GM12878 (cell line): ENCODE measurements around the gene TPK1. TPM values are rescaled to one million over a fixed set of nuclear protein-coding genes. Genes with fewer than 3 reads are reported as not detected.

Experiments
- ATAC-seq: fragments of 200-7000 bp; cut with Tn5 transposase; 3 replicates; pipeline ENCODE4 v1.9.1; 2020; ENCODE audit warnings: mild to moderate bottlenecking, moderate library complexity
- BruUV-seq: library from RNA; stranded (reverse); fragments of 400-500 nt; replicated peaks from 2 replicates; lab custom pipeline; 2021; lab: Mats Ljungman, UMichigan
- CTCF ChIA-PET: fragments of 300-600 bp; sonication (Branson Sonifier 250); formaldehyde crosslinking; extraction: SDS; loops from one replicate; lab custom pipeline; 2021; ENCODE audit warnings: inconsistent platforms; lab: Yijun Ruan, JAX
- POLR2A ChIA-PET: fragments of 350-600 bp; formaldehyde crosslinking; extraction: SDS; loops from one replicate; lab custom pipeline; 2021; ENCODE audit warnings: inconsistent platforms; lab: Charles Lee
- RAD21 ChIA-PET: fragments of 300-600 bp; sonication (Branson Sonifier 250); formaldehyde crosslinking; loops from one replicate; lab custom pipeline; 2023; ENCODE audit warnings: antibody characterized with exemption; ENCODE audit not compliant: unreplicated experiment; lab: Charles Lee
- SMC1A ChIA-PET: fragments of 300-600 bp; sonication (Branson Sonifier 250); formaldehyde crosslinking; loops from one replicate; lab custom pipeline; 2023; ENCODE audit not compliant: unreplicated experiment, uncharacterized antibody; lab: Charles Lee
- DNase-seq: peaks from one replicate; pipeline ENCODE4 v3.0.0-alpha.2; 2011; ENCODE audit warnings: low read depth, low spot score
- FAIRE-seq: peaks from 3 replicates; lab custom pipeline; 2011; peaks lifted over from hg19 to GRCh38; lab: Jason Lieb, UNC
- H2AFZ ChIP-seq: 2 replicates; pipeline ENCODE4 v1.6.0; 2011; ENCODE audit warnings: low read depth, low read length, control low read depth; ENCODE audit not compliant: control insufficient read depth
- H3K27ac ChIP-seq: 2 replicates; pipeline ENCODE4 v1.5.1; 2011; ENCODE audit warnings: control low read depth; ENCODE audit not compliant: control insufficient read depth, insufficient read depth
- H3K27me3 ChIP-seq, 2 experiments: replicated peaks in 1 of 2; 2 replicates each; pipeline versions ENCODE4 v1.6.0 to v1.6.1; 2011; ENCODE audit warnings: low read length in 1 of 2; ENCODE audit not compliant: control insufficient read depth in 2 of 2, insufficient read depth in 2 of 2
- H3K36me3 ChIP-seq, 2 experiments: 2 replicates each; pipeline ENCODE4 v1.5.1; 2011; ENCODE audit warnings: low read length in 1 of 2; ENCODE audit not compliant: control insufficient read depth in 2 of 2, insufficient read depth in 2 of 2
- H3K4me1 ChIP-seq: 2 replicates; pipeline ENCODE4 v1.6.1; 2011; ENCODE audit warnings: mild to moderate bottlenecking, low read length, moderate library complexity, mixed read lengths; ENCODE audit not compliant: control insufficient read depth, insufficient read depth
- H3K4me2 ChIP-seq: 2 replicates; pipeline ENCODE4 v1.6.0; 2011; ENCODE audit warnings: control low read depth; ENCODE audit not compliant: control insufficient read depth, insufficient read depth
- H3K4me3 ChIP-seq: fragments of 200-600 bp; sonication (generic); 2 replicates; pipeline ENCODE4 v1.5.1; 2016
- H3K79me2 ChIP-seq: 2 replicates; pipeline ENCODE4 v1.6.0; 2011; ENCODE audit warnings: low read length; ENCODE audit not compliant: control insufficient read depth, insufficient read depth
- H3K9ac ChIP-seq: 2 replicates; pipeline ENCODE4 v1.8.0; 2011; ENCODE audit warnings: low read length, control low read depth, mixed read lengths; ENCODE audit not compliant: control insufficient read depth, insufficient read depth
- H3K9me3 ChIP-seq: replicated peaks from 3 replicates; pipeline ENCODE4 v1.5.1; 2011; ENCODE audit warnings: mild to moderate bottlenecking, low read length; ENCODE audit not compliant: control insufficient read depth, insufficient read depth
- H4K20me1 ChIP-seq: 2 replicates; pipeline ENCODE4 v1.6.0; 2011; ENCODE audit not compliant: control insufficient read depth, insufficient read depth
- BACH1 ChIP-seq: fragments of 450-650 bp; IDR thresholded peaks from 2 replicates; pipeline ENCODE4 v1.6.1; 2017; ENCODE audit warnings: mild to moderate bottlenecking, borderline replicate concordance
- IKZF1 ChIP-seq: fragments of 450-650 bp; conservative IDR thresholded peaks from 2 replicates; pipeline ENCODE4 v1.6.1; 2017; ENCODE audit warnings: antibody characterized with exemption, mild to moderate bottlenecking
- MYC ChIP-seq: IDR thresholded peaks from 2 replicates; pipeline ENCODE4 v1.6.1; 2011; ENCODE audit warnings: mild to moderate bottlenecking, low read length, moderate library complexity, inconsistent platforms; ENCODE audit not compliant: insufficient read depth, insufficient replicate concordance, insufficient read length, severe bottlenecking
- POLR2AphosphoS2 ChIP-seq: IDR thresholded peaks from 2 replicates; pipeline ENCODE4 v1.6.1; 2011; ENCODE audit warnings: low read depth, mild to moderate bottlenecking, low read length, improper control_type of control experiment, moderate library complexity
- RCOR1 ChIP-seq: conservative IDR thresholded peaks from 2 replicates; pipeline ENCODE4 v1.6.1; 2012; ENCODE audit warnings: low read depth, low read length, improper control_type of control experiment
- RUNX3 ChIP-seq: IDR thresholded peaks from 2 replicates; pipeline ENCODE4 v1.6.1; 2012; ENCODE audit warnings: low read length, inconsistent platforms
- SMAD5 ChIP-seq: IDR thresholded peaks from 2 replicates; pipeline ENCODE4 v1.6.1; 2016; ENCODE audit warnings: antibody characterized with exemption, low read depth
- SP1 ChIP-seq: IDR thresholded peaks from one replicate; pipeline ENCODE4 v1.6.1; 2011; ENCODE audit warnings: low read depth, low read length
- USF2 ChIP-seq: IDR thresholded peaks from 2 replicates; pipeline ENCODE4 v1.6.1; 2011; ENCODE audit warnings: low read depth, low read length, improper control_type of control experiment, borderline replicate concordance
- ZNF622 ChIP-seq: fragments of 450-650 bp; IDR thresholded peaks from 2 replicates; pipeline ENCODE4 v1.6.1; 2017; ENCODE audit warnings: mild to moderate bottlenecking, inconsistent platforms
- WGBS: methylation state at CpG from one replicate; pipeline ENCODE4 v1.1.6; 2016; ENCODE audit warnings: low lambda C conversion rate; ENCODE audit not compliant: insufficient replicate concordance, insufficient coverage; ENCODE audit errors: missing lambda C conversion rate; 5-methylcytosine and 5-hydroxymethylcytosine counted together
- in situ Hi-C: fragments of 300-500 bp; cut with MboI; formaldehyde crosslinking; loops from 9 replicates; pipeline ENCODE4 v1.14.3; 2018; ENCODE audit warnings: mixed read lengths
- intact Hi-C: fragments of 100-400 bp; cut with micrococcal nuclease; formaldehyde crosslinking; loops from one replicate; pipeline ENCODE4 v1.14.2; 2022; ENCODE audit not compliant: unreplicated experiment
- polyA plus RNA-seq, 11 experiments: library from polyadenylated mRNA; depleted of rRNA in 4 of 11; unstranded in 6 of 11; stranded (reverse) in 5 of 11; fragments of >200 nt; fragmentation: Nextera tagmentation in 4 of 11; fragmentation: Illumina TruSeq in 1 of 11; extraction: Ambion mirVana in 4 of 11; extraction: Trizol in 1 of 11; gene quantifications; 1 replicate in 1 of 11; 2 replicates in 10 of 11; pipeline versions ENCODE4 v1.2.1 to v1.2.3, GENCODE V29; 2011 to 2016; ENCODE audit warnings: inconsistent platforms in 2 of 11, missing spikeins in 2 of 11, low read depth in 1 of 11
- total RNA-seq, 4 experiments: library from RNA; depleted of rRNA in 3 of 4; stranded (reverse); fragments of >200 nt in 3 of 4; fragmentation: Illumina TruSeq in 1 of 4; extraction: Trizol in 1 of 4; gene quantifications; 2 replicates each; pipeline versions ENCODE4 v1.2.1 to v1.2.3, GENCODE V29; 2013 to 2021

The TPK1 gene
- total and polyA plus RNA-seq, 10 of the 15 experiments (the other 5 are each of a cell fraction or from before 2014, with no cell fraction given) = 7.1 to 19.0 (median 9.3) TPM

DNA sequence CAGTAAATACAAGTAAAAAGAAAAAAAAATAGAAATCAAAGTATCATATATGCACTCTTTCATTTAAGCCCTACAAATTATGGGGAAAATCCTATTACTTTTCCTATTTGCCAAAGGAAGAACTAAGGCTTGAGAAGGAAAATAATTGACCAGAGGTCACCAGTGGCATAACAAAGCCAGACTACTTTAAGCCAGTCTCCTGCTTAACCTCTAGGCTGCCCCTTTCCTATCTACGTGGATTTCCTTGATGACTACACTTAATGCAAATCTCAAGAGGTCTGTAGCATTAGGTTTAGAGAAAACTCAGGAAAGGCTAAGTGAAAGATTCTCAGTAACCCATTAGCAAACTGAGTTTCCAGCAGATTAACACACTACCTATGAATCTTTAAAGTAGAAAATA is 49.8 kb downstream of the TPK1 start:
- ChIA-PET POLR2A (no interaction called here), RAD21 (interaction anchor here (0.7 to 2.3 kb wide), 2 partner anchors 50 to 60 kb away, joined by 3 to 14 read pairs; partner anchors contain the start of gene TPK1), SMC1A (interaction anchor here (0.8 to 1.0 kb wide), 4 partner anchors 33 to 68 kb away, joined by 3 to 4 read pairs (median 4); no protein-coding TSS in a partner anchor), CTCF (interaction anchor here (0.8 to 4.4 kb wide), 5 partner anchors 9 to 50 kb away, joined by 3 to 18 read pairs (median 4); partner anchors contain the start of gene TPK1)
- WGBS = 38% methylated on average over 1 of the region's 1 CpG
- H3K36me3 ChIP-seq = no peaks in the 10 kb centered on the region
- H3K27ac ChIP-seq = no peak overlapping the region
- intact Hi-C loops = no loop called here
- no peak overlapping the region for H3K4me3 ChIP-seq
- H3K9ac ChIP-seq = no peak overlapping the region
- DNase-seq (no peak), ATAC-seq (no peak), FAIRE-seq (no peak)
- H4K20me1 ChIP-seq = no peaks in the 10 kb centered on the region
- BruUV-seq = no TSS peak
- H3K4me2 ChIP-seq = no peak overlapping the region
- no peaks in the 10 kb centered on the region for H3K9me3 ChIP-seq
- no peaks in the 10 kb centered on the region for H3K79me2 ChIP-seq
- TF ChIP-seq ZNF622 = no peak
- no peak for TF ChIP-seq POLR2AphosphoS2
- TF ChIP-seq BACH1 = no peak
- TF ChIP-seq RCOR1 = no peak
- TF ChIP-seq IKZF1 = no peak
- no peak for TF ChIP-seq USF2
- TF ChIP-seq SMAD5 = no peak
- no peak for TF ChIP-seq SP1
- no peak for TF ChIP-seq RUNX3
- no peak for TF ChIP-seq MYC
- no peak overlapping the region for H2AFZ ChIP-seq
- in situ Hi-C loops = no loop called here
- no peaks in the 10 kb centered on the region for H3K27me3 ChIP-seq
- H3K4me1 ChIP-seq = no peaks in the 10 kb centered on the region
